NCI-H510A treated with DMSO at 0.1 percent for 48 hours (cell line): ENCODE data around the gene ERAP2.

Experiments used
- DNase-seq: peaks from one replicate; lab custom pipeline; 2025; lab: John Stamatoyannopoulos, UW

The ERAP2 gene

GRCh38 chr5:96932026-96932425, 55.7 kb downstream of the ERAP2 start:
- no peak for DNase-seq

- DNase-seq = peak; percentile 33
These were observed 57.7 kb downstream of the ERAP2 start for GRCh38 chr5:96933764-96934707.

- peak; percentile 76 for DNase-seq
These were observed 58.6 kb downstream of the ERAP2 start for GRCh38 chr5:96934708-96935558.

GRCh38 chr5:96935559-96936430, 59.5 kb downstream of the ERAP2 start, which contains the start of gene LNPEP:
TSS of gene LNPEP (plus strand) at chr5:96936080. CDS start at chr5:96936156, 76 bp downstream.
- DNase-seq = peak; percentile 88

GRCh38 chr5:96936431-96937320, 60.4 kb downstream of the ERAP2 start:
- DNase-seq = no peak

GRCh38 chr5:96940586-96940985, 64.3 kb downstream of the ERAP2 start:
- no peak for DNase-seq

- DNase-seq = no peak
These were observed 64.8 kb downstream of the ERAP2 start for GRCh38 chr5:96941140-96941539.

GRCh38 chr5:96942078-96942477, 65.8 kb downstream of the ERAP2 start:
- DNase-seq = no peak

GRCh38 chr5:96942911-96943310, 66.6 kb downstream of the ERAP2 start:
- no peak for DNase-seq

GRCh38 chr5:96943799-96944198, 67.5 kb downstream of the ERAP2 start:
- DNase-seq = no peak

- no peak for DNase-seq
These were observed 69.0 kb downstream of the ERAP2 start for GRCh38 chr5:96945144-96945897.

- DNase-seq = no peak
These were observed 70.1 kb downstream of the ERAP2 start for GRCh38 chr5:96946381-96946780.

GRCh38 chr5:96952118-96952750, 75.9 kb downstream of the ERAP2 start:
- no peak for DNase-seq

GRCh38 chr5:96952974-96953730, 76.9 kb downstream of the ERAP2 start:
- no peak for DNase-seq

- no peak for DNase-seq
These were observed 81.2 kb downstream of the ERAP2 start for GRCh38 chr5:96957254-96958049.

GRCh38 chr5:96958977-96959376, 82.7 kb downstream of the ERAP2 start:
- no peak for DNase-seq

- DNase-seq = no peak
These were observed 84.8 kb downstream of the ERAP2 start for GRCh38 chr5:96961053-96961452.

- no peak for DNase-seq
These were observed 86.3 kb downstream of the ERAP2 start for GRCh38 chr5:96962540-96962991.
